Fibroblast of mammary gland (primary cell): ENCODE measurements around the gene FLOT1.

Experiments used
- DNase-seq: peaks from one replicate; pipeline ENCODE4 v3.0.0-alpha.2; 2010; ENCODE audit warnings: low read depth
- H3K4me3 ChIP-seq: 2 replicates; pipeline ENCODE4 v1.5.1; 2011; ENCODE audit warnings: low read depth, mild to moderate bottlenecking, low read length, moderate library complexity; ENCODE audit not compliant: control insufficient read depth
- TF ChIP-seq, protein P1 (sequence below): conservative IDR thresholded peaks from 2 replicates; pipeline ENCODE4 v1.5.1; 2011; ENCODE audit warnings: low read depth, low read length, inconsistent platforms; ENCODE audit not compliant: control insufficient read depth, insufficient read depth

FLOT1 gene

DNA sequence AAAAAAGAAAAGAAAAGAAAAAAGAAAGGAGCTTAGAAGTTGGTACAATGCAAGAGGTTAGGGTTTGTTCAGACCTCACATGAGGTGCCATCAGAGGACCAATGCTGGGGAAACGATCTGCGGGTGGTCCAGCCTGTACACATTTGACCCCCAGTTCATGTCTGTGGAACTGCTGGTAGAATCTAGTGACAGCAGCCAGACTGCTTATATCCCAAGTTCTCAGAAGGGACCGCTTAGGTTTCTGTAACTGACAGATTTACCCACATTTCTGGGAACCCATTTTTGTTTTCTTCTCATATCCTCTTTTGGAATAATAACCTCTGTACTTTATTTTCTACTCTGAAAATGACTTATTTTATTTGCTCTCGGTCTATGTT lies 60.7 kb downstream of the FLOT1 start:
- H3K4me3 ChIP-seq: peak overlapping the region; percentile 92
- TF ChIP-seq, protein P1, sequence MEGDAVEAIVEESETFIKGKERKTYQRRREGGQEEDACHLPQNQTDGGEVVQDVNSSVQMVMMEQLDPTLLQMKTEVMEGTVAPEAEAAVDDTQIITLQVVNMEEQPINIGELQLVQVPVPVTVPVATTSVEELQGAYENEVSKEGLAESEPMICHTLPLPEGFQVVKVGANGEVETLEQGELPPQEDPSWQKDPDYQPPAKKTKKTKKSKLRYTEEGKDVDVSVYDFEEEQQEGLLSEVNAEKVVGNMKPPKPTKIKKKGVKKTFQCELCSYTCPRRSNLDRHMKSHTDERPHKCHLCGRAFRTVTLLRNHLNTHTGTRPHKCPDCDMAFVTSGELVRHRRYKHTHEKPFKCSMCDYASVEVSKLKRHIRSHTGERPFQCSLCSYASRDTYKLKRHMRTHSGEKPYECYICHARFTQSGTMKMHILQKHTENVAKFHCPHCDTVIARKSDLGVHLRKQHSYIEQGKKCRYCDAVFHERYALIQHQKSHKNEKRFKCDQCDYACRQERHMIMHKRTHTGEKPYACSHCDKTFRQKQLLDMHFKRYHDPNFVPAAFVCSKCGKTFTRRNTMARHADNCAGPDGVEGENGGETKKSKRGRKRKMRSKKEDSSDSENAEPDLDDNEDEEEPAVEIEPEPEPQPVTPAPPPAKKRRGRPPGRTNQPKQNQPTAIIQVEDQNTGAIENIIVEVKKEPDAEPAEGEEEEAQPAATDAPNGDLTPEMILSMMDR: no peak
- DNase-seq: no peak

DNA sequence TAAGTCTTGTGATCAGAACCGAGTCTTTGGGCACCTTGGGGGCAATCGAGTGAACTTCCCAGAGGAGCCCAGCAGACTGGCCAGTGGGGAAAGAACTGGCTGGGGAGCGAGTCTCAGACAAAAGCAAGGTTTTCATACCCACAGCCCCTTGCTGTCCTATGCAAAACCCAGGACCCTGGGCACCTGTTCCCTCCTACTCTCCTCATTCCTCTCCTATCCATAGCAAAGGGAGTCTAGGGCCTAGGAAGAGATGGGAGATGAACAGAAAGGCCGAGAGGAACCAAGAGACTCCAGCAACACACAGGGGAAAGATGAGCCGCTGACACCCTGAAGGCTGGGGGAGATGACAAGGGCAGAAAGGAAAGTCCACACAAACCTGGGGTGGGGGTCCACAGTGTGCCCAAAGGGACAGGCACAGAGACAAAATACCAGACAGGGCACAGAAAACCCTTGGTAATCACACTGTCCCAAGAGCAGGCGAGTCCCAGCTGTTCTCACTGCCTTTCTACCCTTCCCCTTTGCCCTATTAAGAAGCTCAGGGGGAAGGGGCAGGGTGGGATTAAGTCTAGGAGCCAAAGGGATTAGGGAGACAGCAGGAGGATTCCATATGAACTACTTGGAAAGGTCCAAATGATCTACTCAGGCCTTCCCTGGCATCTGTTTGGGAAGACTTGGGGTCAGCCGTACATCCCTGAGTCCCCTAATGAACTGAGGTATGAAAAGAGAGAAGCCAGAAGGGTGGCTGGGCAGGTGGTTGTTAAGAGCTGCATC lies 62.5 kb downstream of the FLOT1 start:
- no peak for DNase-seq
- peak overlapping the region; percentile 20 for H3K4me3 ChIP-seq
- TF ChIP-seq, protein P1: no peak

DNA sequence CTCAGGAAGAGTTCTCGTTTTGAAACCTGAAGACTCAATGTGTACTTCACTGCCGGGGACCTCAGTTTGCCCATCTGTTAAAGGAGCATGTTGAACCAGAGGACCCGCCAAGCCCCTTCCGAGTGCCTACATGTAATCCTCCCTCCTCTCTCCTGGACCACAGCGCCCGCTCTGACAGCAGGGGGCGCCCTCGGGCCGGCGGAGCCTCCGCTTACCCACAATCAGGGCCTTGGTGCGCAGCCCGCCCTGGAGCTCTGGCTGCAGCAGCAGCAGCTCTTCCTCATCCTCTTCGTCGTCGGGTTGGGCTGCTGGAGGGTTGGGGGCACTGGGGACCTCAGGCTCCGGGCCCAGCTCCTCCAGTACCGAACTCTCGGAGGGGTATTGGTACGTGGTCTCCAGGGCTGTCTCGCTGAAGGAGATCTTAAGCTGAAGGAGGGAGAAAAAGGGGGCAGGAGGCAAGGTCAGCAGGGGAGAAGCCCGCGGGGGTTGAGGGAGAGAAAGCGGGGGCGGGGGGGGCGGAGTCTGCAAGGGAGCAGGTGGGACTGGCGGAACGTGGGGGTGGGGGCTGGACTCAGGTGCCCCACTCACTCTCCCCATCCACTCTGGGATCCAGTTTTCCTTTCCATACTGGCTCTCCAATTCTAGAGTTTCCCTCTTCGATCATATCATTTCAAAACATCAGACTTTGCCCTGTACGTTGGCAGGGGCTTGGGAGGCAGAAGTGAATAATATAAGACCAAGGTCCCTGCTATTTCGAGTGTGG lies 63.3 kb downstream of the FLOT1 start:
- DNase-seq: peak; percentile 78
- TF ChIP-seq, protein P1: peak; percentile 84
- H3K4me3 ChIP-seq: peak overlapping the region; percentile 21
